Thyroid gland (tissue), 4 donors: Measurements from ENCODE around the gene NLGN1. TPM values are rescaled to one million over a fixed set of nuclear protein-coding genes. Genes with fewer than 3 reads are reported as not detected.
A peak's percentile ranks its signal among the peaks of the same experiment; 100 is the strongest.
"Not testable (repeated sequence)": the region's sequence is repeated elsewhere in the genome, so short reads cannot be mapped to it uniquely, and the experiment has no call there.

Experiments
- DNase-seq, 2 donors: peaks; one replicate each; pipeline ENCODE4 v3.0.0-alpha.2; 2019
- H3K27ac ChIP-seq, 3 donors: fragments of 200-600 bp; sonication (generic); 1 replicate in 2 of 3; 2 replicates in 1 of 3; pipeline ENCODE4 v1.5.1; 2016 to 2019; ENCODE audit warnings: mild to moderate bottlenecking in 1 of 3, moderate library complexity in 1 of 3
- H3K27me3 ChIP-seq: fragments of 200-600 bp; sonication (generic); one replicate; pipeline ENCODE4 v1.5.1; 2019
- H3K36me3 ChIP-seq, 2 donors: fragments of 200-600 bp; sonication (generic); one replicate each; pipeline ENCODE4 v1.5.1; 2016 to 2019
- H3K4me1 ChIP-seq, 2 donors: fragments of 200-600 bp; sonication (generic); one replicate each; pipeline ENCODE4 v1.5.1; 2017 to 2019
- H3K4me3 ChIP-seq, 3 donors: fragments of 200-600 bp; sonication (generic); replicated peaks in 1 of 3; 1 replicate in 2 of 3; 2 replicates in 1 of 3; pipeline ENCODE4 v1.5.1; 2016; ENCODE audit warnings: mild to moderate bottlenecking in 1 of 3
- H3K9me3 ChIP-seq: fragments of 200-600 bp; sonication (generic); one replicate; pipeline ENCODE4 v1.5.1; 2017
- POLR2A ChIP-seq, 2 donors: fragments of 450-650 bp; IDR thresholded peaks; one replicate each; pipeline ENCODE4 v1.6.1; 2017; ENCODE audit warnings: antibody characterized with exemption in 2 of 2, mild to moderate bottlenecking in 2 of 2, moderate library complexity in 1 of 2
- WGBS, 2 donors: methylation state at CpG; one replicate each; pipeline ENCODE4 v1.1.5; 2017; 5-methylcytosine and 5-hydroxymethylcytosine counted together
- intact Hi-C: fragments of 100-400 bp; cut with DNase I; formaldehyde crosslinking; loops from one replicate; pipeline ENCODE4 v1.15.1; 2023
- total RNA-seq, 4 donors: library from RNA; depleted of rRNA; stranded (reverse); fragments of >200 nt; gene quantifications; one replicate each; pipeline ENCODE4 v1.2.3, GENCODE V29; 2016
- TF ChIP-seq, protein P1 (sequence below), 6 experiments: fragments of 200-600 bp in 3 of 6; fragments of 450-650 bp in 3 of 6; sonication (generic) in 3 of 6; IDR thresholded peaks; one replicate each; pipeline ENCODE4 v1.5.1; 2016 to 2019; ENCODE audit warnings: antibody characterized with exemption in 6 of 6, mild to moderate bottlenecking in 2 of 6, inconsistent platforms in 1 of 6, moderate library complexity in 1 of 6

The NLGN1 gene
- total RNA-seq, 4 donors from 2014 or later = 2.4 to 13.9 (median 2.9) TPM

DNA sequence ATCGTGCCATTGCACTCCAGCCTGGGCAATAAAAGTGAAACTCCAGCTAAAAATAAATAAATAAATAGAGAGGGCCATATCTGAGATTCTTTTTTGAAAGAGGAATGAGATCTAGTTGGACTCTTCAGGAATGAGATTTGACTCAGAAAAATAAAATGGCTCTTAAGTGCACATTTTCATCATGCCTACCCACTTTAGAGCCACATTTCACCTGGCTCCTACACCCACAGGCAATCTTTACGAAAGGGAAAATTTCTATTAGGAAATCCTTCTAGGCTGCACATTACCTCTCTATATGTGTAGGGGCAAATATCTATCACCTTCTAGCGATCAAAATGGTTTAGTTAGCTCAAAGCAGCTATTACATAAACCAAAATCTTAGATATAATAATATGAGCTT, 16.9 kb upstream of the NLGN1 start:
- TF ChIP-seq, protein P1, sequence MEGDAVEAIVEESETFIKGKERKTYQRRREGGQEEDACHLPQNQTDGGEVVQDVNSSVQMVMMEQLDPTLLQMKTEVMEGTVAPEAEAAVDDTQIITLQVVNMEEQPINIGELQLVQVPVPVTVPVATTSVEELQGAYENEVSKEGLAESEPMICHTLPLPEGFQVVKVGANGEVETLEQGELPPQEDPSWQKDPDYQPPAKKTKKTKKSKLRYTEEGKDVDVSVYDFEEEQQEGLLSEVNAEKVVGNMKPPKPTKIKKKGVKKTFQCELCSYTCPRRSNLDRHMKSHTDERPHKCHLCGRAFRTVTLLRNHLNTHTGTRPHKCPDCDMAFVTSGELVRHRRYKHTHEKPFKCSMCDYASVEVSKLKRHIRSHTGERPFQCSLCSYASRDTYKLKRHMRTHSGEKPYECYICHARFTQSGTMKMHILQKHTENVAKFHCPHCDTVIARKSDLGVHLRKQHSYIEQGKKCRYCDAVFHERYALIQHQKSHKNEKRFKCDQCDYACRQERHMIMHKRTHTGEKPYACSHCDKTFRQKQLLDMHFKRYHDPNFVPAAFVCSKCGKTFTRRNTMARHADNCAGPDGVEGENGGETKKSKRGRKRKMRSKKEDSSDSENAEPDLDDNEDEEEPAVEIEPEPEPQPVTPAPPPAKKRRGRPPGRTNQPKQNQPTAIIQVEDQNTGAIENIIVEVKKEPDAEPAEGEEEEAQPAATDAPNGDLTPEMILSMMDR (IDR thresholded peaks at IDR 0.05) = no peak
- no peak for TF ChIP-seq POLR2A (IDR thresholded peaks at IDR 0.05)
- Histone ChIP-seq H3K27ac (no peak overlapping the region), H3K36me3 (no peaks in the 10 kb centered on the region), H3K4me1 (no peaks in the 10 kb centered on the region), H3K27me3 (no peaks in the 10 kb centered on the region), H3K4me3 (no peak overlapping the region), H3K9me3 (no peaks in the 10 kb centered on the region)
- intact Hi-C loops = no loop called here
- no peak for DNase-seq
- 90 to 92% methylated on average over 3 of the region's 3 CpGs for WGBS, 2 donors

DNA sequence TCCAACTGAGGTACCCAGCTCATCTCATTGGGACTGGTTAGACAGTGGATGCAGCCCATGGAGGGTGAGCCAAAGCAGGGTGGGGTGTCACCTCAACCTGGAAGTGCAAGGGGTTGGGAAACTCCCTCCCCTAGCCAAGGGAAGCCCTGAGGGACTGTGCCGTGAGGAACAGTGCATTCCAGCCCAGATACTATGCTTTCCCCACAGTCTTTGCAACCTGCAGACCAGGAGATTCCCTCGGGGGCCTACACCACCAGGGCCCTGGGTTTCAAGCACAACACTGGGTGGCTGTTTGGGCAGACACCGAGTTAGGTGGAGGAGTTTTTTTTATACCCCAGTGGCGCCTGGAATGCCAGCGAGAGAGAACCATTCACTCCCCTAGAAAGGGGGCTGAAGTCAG, 15.6 kb upstream of the NLGN1 start:
- H3K36me3 ChIP-seq, H3K4me1 ChIP-seq, DNase-seq, H3K27ac ChIP-seq, H3K27me3 ChIP-seq, H3K9me3 ChIP-seq, intact Hi-C loops, H3K4me3 ChIP-seq: not testable (repeated sequence)
- WGBS, 2 donors = 75 to 90% methylated on average over 5 of the region's 5 CpGs

DNA sequence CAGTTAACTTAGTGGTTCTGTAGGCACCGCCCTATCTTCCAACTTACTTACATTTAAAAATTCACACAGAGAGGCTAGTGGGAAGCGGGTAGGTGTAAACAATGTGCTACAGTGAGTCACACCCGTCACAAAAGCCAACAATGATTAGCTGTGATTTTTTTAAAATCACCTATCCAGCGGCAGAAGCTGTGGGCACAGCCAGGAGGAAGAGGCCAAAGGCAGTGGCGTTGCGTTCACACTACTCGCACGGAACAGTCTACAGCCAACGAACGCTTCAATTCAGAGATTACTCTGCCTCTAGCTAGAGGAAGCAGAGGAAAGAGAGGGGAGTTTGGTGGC, 2.5 kb upstream of the NLGN1 start:
- DNase-seq = no peak
- no peaks in the 10 kb centered on the region for H3K27me3 ChIP-seq
- H3K4me1 ChIP-seq = peaks cover 3 to 4% of the 10 kb centered on the region in 2 donors
- H3K27ac ChIP-seq = peak overlapping the region; percentile 54 to 71 (median 66)
- peak overlapping the region in 2 of 3 donors; percentile 70 to 71 for H3K4me3 ChIP-seq
- TF ChIP-seq POLR2A (IDR thresholded peaks at IDR 0.05) = no peak
- TF ChIP-seq, protein P1 (IDR thresholded peaks at IDR 0.05) = no peak
- 3 to 5% methylated on average over 10 of the region's 10 CpGs for WGBS, 2 donors
- no peaks in the 10 kb centered on the region for H3K9me3 ChIP-seq
- H3K36me3 ChIP-seq = no peaks in the 10 kb centered on the region
- intact Hi-C loops = no loop called here

DNA sequence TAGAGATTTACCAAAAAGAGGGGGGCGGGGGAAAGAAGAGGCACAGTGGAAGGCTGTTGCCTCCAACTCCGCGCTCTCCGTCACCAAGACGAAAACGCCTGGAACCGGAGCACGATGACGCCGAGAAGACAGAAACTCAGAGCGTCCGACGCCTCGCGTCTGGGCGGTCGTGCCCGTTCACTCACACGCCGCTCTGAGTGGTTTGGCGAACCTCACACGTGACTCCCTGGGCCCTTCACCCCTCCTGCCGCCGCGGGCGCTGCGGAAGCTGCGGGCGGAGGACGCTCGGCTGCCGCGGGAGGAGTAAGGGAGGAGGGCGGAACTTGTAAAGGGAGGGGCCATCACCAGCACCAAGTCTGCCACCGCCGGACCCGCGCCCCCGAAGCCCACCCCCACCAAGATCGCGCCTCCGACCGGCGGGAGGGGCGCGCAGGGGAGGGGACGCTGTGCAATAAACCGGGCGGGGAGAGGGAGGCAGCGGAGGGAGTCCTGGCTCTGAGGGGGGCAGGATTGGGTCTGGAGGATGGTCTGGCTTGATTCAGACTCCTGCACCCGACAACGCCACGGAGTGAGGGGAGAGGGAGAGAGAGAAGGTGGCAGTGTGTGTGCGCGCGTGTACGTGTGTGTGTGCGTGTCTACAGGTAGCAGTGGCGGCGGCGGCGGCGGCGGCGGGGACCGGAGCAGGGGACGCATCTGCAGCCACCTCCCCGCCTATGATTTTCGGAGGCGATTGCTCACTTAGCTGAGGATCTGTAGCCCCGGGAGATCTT, 1.9 kb upstream of the NLGN1 start:
- H3K4me3 ChIP-seq = peak overlapping the region in 2 of 3 donors; percentile 70 to 71
- H3K27ac ChIP-seq = peak overlapping the region; percentile 54 to 71 (median 66)
- TF ChIP-seq, protein P1 (IDR thresholded peaks at IDR 0.05) = no peak
- peak in 1 of 2 donors; percentile 79 for TF ChIP-seq POLR2A (IDR thresholded peaks at IDR 0.05)
- H3K36me3 ChIP-seq = no peaks in the 10 kb centered on the region
- WGBS, 2 donors = 1 to 3% methylated on average over 65 to 69 of the region's 71 CpGs
- no peaks in the 10 kb centered on the region for H3K9me3 ChIP-seq
- H3K4me1 ChIP-seq = peaks cover 3 to 4% of the 10 kb centered on the region in 2 donors
- no peaks in the 10 kb centered on the region for H3K27me3 ChIP-seq
- intact Hi-C loops = no loop called here
- peak; percentile 87 to 90 for DNase-seq

DNA sequence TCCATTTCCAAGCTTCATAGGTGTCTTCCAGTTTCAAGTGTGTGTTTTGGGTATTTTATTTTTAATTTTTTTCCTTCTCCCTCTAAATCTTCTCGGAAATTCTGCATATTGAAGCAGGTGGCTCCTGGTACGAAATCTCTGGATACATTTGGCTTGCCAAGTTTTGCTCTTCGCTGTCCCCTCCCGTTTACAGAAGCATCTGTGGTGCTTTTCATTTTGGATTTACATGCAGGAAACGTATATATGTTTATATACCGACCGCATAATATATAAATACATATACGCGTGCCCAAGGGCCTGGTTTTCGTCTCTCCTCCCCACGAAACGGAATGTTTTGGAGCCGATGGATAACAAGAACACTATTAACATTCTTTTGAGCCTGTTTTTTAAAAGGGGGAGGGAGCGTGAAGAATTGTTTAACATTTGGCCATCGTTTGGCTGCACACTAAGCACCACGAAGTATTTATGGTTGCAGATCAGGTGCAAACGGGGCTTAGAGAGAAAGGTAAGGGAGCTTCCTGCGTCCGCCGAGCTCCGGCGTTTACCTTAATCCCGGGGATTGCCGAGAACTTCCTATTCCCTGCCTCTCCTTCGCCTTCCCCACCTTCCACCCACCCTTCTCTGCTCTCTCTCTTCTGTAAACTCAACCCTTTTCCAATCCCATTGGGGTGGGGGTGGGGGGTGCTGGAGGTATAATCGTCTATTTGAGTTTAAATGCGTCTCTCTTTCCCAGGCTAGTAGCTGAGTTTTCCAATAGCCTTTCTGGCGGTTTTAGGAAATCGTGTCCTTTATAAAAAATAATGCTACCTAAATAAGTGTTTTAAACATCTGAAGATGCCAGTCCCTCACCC, 1.1 kb upstream of the NLGN1 start:
- Histone ChIP-seq H3K9me3 (no peaks in the 10 kb centered on the region), H3K27ac (no peak overlapping the region), H3K4me3 (peak overlapping the region in 2 of 3 donors; percentile 70 to 71), H3K36me3 (no peaks in the 10 kb centered on the region), H3K4me1 (peaks cover 3 to 4% of the 10 kb centered on the region in 2 donors), H3K27me3 (no peaks in the 10 kb centered on the region)
- 1 to 2% methylated on average over 29 of the region's 29 CpGs for WGBS, 2 donors
- intact Hi-C loops = no loop called here
- TF ChIP-seq, protein P1 (IDR thresholded peaks at IDR 0.05) = no peak
- no peak for TF ChIP-seq POLR2A (IDR thresholded peaks at IDR 0.05)
- peak; percentile 20 to 23 for DNase-seq
